Hippocampal formation (tissue), 2 donors: ENCODE measurements around the gene RAD51AP1.
A peak's percentile ranks its signal among the peaks of the same experiment; 100 is the strongest.
"Not testable (repeated sequence)": the region's sequence is repeated elsewhere in the genome, so short reads cannot be mapped to it uniquely, and the experiment has no call there.

Experiments
- DNase-seq, 2 donors: peaks; one replicate each; lab custom pipeline; 2025; lab: John Stamatoyannopoulos, UW

RAD51AP1 gene, protein sequence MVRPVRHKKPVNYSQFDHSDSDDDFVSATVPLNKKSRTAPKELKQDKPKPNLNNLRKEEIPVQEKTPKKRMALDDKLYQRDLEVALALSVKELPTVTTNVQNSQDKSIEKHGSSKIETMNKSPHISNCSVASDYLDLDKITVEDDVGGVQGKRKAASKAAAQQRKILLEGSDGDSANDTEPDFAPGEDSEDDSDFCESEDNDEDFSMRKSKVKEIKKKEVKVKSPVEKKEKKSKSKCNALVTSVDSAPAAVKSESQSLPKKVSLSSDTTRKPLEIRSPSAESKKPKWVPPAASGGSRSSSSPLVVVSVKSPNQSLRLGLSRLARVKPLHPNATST

DNA sequence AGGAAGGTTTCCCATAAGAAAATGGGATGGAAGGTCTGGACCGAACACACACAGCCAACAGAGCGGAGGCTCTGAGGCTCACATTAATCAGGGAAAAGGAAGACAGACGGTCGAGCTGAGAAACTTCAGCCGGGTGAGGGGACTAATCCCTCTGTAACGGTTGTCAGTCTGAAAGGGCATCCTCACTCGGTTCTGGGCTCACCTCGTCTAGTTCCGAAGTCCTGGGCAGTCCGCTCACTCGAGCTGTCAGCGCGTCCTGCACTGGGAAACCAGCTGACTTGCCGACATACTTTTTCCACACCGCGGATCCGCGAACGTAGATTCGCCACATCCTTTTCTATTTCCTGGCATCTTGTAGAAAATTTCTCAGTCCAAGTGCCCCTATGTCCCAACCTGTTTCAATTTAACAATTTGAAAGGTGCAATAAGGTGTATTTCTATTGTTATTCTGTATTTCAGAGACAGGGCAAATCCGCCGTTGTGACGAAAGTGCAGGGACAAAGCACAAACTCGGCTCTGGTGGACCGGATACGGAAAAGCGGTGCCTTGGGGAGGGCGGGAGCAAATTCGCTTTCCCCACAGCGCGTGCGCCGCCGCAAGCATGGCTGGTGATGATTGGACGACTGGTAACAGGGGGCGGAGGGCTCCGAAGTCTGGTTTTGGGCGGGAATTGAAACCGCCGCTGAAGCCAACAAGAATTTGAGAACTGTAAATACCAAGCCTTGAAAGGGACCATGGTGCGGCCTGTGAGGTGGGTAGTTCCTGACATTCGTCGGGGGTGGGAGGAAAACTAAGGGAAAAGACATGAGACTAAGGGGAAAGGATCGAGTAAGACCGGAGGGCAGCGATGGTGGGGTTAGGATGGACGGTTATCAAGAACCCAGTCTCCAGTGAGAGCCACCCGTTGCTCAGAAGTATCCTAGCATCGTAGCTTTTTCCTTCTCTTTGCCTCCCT lies at the start of gene RAD51AP1:
RAD51AP1 (plus strand) TSS at position 684 of the 954 bp plus-strand sequence; CDS start at position 734, 50 bp downstream.
- peak; percentile 92 to 94 for DNase-seq

DNA sequence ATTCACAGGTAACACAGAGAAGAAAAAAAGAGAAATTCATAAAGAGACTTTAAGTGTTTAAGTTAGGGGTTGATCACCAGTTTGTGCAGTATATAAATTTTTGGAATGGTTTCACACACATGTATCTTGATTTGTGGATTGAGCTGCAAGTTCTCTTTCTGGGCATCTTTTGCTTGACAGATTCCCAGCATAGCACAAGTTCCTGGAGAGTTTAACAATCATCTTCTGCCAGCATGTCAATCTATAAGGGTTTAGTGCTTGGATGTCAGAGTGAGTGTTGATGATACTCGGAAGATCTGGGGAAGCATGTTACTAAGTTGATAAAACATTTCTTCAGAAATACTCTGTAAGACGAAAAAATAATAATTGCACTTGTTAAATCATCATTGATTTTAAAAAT lies 49.1 kb upstream of the RAD51AP1 start:
- DNase-seq: no peak

DNA sequence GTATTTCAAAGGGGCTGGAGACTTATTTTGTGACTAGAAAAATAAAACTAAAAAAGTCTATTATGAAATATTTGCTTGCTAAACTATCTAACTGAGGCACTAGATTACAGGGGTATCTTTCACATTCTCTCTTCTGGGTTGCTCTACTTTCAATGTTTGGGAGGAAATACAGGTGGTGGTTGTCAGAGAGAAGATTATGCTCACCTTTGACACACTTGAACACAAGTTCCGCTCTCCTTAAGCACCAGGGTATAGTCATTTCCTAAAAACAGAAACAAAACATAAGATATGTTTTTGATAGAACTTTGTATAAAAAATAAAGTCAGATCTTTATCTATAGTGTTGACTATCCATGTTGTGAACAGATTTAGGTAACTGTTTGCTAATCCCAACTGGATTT lies 47.7 kb upstream of the RAD51AP1 start:
- DNase-seq: no peak

DNA sequence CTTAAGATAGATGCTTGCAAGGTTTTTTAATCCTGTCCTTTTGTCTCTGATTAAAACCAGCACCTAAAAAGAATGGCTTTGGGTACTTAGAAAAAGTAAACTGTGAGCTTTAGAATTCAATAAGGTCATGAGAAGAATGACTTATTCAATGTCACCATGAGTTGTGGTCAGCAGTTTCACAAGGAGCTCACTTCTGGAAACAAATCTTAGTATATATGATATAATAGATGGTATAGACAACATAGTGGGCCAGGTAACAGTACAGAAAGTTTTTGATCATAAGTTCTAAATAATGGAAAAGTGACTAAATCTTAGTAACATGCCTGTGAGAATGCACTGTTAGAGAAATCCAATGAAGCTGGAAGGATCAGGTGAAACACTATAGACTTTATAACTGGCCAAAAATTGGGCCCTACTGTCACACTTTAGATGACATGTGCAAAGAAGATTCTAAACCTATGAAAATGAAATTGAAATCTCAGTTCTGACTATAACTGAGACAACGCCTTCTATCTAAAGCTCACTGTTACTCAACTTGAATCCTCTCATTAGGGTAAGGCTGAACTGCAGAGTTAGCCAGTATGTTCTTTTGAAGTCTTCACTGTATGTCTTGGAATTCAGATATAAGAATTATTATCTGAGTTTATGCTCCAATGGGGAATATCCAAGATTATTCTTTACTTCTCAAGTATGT lies 42.4 kb upstream of the RAD51AP1 start:
- no peak for DNase-seq

DNA sequence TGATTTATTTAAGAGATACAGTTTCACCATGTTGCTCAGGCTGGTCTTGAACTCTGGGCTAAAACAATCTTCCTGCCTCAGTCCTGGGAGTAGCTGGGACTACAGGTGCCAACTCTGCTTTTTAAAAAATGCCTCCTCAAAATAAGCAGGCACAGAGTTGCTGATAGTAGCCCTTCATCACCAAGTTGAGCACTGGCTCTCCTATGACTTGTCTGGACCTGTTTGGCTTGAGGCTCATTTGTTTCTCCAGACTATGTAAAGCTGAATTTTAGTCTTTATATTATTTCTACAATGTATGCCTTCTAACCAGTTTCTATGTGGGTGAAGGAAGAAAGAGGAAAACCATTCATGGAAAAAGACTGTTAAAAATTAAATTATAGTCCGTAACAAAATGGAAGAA lies 39.5 kb upstream of the RAD51AP1 start:
- no peak for DNase-seq

DNA sequence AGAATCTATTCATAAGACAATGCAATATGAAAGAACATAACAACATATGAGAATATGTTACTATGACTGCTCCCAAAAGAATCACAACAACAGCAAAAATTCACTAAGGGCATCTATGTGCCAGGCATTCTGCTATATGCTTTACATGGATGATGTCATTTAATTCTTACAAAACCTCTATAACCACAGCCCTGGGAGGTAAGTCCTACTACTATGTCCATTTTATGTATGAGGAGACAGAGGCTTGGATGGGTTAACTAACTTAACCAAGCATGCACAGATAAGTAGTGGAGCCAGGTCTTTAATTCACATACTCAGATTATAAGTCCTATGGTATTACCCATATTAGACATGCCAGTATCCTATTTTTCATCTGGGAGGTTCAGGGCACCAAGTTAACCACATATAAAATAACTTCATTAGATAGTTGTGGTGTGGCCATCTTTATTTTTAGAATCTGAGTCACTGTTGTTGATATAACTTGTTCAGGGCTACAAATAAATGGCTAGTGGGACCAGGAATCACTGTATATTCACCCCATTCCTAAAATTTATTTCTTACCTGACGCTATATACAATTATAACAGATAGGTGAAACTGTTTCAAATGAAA lies 33.2 kb upstream of the RAD51AP1 start:
- DNase-seq: no peak

DNA sequence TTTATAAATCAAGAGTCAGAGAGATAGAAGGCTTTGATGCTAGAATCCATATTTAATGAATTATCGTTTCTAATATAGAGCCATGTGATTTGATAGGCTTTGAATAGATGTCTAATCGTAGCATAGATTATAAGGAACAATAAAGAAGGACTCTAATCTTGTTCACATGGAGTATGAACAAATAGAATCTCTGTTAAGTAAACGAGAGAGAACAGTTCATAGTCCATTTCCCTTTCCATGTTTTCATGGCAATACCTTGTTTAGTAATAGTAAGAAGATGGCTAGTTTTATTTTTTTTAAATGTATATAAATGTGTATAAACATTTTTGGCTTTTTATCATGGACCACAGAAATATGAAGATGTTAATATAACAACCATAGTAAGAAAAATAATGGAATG lies 32.3 kb upstream of the RAD51AP1 start:
- DNase-seq: no peak

DNA sequence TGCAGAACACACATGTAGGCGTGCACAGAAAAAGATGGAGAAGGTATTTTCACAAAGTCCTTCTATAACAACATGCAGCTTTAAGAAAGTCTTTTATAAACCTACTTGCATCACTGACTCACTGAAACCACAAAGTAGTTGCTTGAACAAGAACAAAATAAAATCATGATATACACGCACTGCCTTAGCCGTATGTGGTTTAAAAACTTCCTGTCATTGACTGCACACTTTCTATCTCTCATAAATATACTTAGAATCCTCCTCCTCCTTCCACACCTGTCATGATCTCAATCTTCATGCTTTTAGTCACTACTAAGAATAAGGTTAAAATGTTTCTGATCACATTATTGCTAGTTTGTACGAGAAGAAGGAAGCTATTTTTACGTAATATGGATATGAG lies 31.8 kb upstream of the RAD51AP1 start:
- DNase-seq: no peak

DNA sequence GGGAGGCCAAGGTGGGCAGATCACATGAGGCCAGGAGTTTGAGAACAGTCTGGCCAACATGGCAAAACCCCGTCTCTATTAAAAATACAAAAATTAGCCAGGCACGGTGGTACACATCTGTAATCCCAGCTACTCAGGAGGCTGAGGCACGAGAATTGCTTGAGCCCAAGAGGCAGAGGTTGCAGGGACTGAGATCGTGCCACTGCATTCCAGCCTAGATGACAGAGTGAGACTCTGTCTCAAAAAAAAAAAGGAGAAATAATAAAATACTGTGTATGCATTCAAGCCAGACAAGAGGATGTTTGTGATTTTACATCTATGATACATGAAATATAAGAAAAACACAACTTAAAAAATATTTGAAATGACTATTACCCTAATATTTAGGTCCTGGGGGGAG lies 30.2 kb upstream of the RAD51AP1 start:
- DNase-seq: not testable (repeated sequence)

DNA sequence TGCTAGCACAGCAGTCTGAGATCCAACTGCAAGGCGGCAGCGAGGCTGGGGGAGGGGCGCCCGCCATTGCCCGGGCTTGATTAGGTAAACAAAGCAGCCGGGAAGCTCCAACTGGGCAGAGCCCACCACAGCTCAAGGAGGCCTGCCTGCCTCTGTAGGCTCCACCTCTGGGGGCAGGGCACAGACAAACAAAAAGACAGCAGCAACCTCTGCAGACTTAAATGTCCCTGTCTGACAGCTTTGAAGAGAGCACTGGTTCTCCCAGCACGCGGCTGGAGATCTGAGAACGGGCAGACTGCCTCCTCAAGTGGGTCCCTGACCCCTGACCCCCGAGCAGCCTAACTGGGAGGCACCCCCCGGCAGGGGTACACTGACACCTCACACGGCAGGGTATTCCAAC lies 29.4 kb upstream of the RAD51AP1 start:
- DNase-seq: not testable (repeated sequence)

DNA sequence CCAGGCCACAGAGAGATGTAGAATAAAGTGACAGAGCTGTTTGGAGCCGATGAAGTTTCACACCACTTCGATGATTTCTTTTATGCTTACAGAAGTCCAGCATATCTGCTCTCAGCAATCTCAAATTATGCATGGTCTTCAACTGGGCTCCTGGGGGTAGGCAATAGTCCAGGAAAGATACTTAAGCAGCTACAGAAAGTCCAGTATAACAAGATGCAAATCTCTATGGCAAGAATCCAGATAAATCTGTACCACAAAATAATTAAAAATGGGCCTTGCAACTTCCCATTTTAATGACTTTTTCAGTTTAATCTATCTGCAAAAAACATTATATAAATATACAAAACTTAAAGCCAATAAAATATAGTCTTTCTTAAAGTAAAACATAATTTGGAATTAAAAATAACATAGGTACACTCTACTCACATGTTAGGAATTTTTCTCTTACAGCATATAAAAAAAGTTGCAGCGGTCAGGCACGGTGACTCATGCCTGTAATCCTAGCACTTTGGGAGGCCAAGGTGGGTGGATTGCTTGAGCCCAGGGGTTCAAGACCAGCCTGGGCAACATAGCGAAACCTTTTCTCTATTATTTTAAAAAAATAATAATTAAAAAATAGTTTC lies 20.5 kb upstream of the RAD51AP1 start:
- no peak for DNase-seq

DNA sequence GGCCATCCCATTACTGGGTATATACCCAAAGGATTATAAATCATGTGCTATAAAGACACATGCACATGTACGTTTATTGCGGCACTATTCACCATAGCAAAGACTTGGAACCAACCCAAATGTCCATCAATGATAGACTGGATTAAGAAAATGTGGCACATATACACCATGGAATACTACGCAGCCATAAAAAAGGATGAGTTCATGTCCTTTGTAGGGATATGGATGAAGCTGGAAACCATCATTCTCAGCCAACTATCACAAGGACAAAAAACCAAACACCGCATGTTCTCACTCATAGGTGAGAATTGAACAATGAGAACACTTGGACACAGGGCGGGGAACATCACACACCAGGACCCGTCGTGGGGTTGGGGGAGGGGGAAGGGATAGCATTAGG lies 15.2 kb upstream of the RAD51AP1 start:
- not testable (repeated sequence) for DNase-seq

DNA sequence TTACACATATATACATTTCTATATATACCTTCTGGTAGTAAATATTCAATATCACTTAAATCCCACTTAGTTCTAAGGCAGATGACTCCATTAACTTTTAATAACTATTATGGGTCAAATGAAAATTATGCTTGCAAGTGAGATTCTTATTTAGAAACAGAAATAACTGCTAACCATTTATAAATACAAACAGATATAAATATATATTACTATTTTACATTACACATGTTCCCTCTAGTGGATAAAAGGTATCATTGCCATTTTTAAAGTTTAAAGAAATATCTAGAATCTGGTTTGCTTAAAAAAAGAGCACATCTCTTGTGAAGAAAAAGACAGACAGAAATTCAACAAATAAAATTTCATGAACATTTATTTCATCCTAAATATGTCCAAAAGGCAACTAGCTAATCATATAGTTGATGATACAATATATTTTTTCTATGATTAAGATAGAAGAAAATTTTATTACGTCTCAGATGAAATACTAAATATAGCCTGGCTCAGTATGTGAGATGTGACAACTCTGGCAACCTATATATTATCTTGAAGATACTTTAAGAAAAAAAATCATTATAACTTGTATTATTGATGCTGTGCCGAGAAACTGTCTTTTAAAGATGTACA lies 11.7 kb upstream of the RAD51AP1 start:
- peak in 1 of 2 donors; percentile 60 for DNase-seq

DNA sequence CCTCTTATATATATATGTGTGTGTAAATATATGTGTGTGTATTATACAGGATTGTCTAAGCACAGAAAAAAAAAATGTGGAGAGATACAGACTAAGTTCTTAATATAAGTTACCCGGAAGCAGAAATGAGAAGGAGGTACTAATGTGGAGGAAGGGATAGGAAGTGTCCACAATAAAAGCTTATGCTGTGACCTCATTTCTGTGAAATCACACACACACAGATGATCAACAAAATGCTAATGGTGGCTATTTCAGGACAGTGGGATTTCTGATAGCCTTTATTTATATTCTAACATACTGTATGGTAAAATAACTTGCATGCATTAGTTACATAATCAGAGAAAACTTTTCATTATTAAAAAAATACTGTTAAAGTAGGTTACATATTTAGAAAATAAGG lies 8.5 kb upstream of the RAD51AP1 start:
- DNase-seq: no peak

DNA sequence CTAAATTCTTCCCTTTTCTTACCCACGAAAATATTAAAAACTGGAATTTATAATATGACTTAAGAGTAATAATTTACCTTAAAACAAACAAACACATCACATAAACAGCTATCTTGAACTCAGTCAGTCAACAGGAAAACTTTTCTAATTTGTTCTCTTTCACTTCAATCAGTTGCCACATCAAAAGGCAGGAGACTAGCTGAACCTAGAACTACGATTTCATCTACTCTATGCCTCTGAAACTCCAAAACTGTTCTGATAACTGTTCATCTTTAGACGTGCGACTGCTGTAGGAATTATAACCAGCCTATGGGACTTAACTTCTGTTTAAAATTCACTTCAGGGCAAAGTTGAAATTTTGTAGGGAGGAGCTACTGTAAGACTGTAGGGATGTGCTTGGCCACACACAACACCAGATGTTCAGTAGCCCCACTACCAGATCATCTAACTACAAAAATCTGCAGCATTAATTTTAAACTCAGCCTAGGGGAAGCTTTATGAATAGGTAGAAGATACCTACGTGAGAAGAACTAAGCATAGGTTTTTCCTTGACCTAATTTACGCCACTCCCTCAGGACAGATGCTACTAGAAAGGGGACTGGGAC lies 7.6 kb upstream of the RAD51AP1 start:
- DNase-seq: no peak

DNA sequence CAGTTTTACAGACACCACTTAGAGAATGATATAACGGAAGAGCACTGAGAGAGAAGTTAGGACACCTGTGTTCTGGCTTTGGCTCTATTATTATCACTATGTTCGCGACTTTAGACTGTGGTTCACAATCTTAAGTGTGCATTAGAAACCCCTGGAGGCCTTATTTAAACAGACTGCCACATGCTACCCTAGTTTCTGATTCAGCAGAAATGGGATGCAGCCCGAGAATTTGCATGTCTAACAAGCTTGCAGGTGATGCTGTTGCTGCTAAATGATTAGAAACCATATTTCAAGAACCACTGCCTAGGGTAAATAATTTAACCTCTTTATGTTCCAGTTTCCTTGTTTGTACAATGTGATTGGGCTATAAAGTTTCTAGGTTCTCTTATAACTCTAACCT lies 3.6 kb upstream of the RAD51AP1 start:
- DNase-seq: no peak

DNA sequence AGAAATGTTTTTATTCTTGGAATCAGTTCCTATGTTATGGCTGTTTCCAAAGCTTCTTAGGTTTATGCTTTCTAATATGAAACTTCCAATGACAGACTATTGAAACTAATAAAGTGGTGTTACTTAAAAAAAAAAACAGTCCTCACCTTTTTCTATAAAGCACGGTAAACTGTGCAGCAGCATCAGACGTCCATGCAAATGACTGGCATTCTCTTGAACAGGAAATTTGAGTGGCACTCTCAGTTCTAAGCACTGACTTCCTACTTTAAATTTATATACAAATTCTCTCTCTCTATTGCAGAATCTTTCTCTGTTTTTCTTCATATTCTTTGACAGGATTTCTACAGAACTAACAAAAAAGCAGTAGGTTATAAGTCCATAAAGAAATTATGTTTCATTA lies 2.8 kb upstream of the RAD51AP1 start:
- no peak for DNase-seq

DNA sequence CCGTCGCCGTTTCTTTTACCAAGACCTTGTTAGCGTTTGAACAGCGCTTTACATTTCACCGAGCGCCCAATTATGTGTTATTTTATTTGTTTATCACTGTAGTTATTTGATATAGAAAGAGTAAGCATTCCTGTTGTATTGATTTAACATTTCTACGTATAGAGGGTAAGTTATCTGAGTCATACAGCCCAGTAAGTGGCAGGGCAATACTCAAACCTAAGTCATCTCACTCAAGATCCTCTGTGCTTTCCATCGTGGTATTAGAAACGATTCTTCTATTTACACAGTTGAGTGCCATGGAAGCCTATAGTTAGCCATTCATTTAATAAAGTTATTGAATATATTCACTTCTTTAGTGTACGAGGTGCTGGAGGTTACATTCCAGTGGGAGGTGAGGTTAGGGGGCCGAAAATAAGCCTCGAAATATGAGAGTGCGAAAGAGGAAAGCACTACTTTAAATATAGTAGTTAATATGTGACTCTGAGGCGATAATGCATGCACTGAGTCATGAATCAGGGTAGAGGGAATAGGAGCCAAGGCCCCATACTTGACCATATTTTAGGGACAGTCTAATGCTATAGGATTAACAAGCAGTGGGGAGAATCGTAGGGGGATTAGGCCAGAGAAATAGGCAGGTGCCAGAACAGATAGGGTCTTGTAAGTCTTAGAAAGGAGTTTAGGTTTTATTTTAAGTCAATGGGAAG lies 629 bp downstream of the RAD51AP1 start:
- DNase-seq: no peak

DNA sequence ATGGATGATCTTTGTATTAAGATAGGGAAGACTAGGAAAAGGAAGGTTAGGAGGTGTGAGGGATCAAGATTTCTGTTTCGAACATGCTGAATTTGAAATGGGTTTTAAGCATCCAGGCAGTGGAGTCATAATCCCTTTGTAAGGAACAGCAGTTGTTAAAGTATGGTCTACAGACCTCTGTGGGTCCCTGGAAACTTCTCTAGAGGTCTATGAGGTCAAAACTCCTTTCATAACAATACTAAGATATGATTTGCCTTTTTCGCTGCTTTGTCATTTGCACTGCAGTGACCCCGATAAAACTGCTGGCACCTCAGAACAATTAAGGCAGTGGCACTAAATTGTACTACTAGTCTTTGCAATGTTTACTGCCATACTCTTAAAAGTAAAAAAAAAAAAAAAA lies 1.5 kb downstream of the RAD51AP1 start:
- DNase-seq: no peak

DNA sequence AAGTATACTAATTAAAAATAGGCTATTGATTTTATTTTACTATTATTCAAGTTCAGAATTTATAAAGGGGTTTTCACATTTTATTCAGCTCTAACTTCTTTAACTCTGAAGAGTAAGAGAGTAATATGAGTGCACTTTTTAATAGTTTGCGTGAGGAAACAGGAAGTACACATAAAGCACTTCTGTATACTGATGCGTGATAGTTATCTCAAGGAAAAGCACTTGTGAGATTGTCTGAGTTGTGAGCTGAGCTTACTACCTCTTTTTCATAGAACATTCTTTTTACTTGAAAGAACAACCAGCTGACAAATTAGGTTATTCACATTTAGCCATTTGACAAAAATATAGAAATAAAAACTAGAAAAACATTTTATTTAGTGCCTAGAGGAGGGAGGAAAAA lies 1.9 kb downstream of the RAD51AP1 start:
- no peak for DNase-seq
